ENCODE measurements around the gene RCAN2.

Gene RCAN2

DNA sequence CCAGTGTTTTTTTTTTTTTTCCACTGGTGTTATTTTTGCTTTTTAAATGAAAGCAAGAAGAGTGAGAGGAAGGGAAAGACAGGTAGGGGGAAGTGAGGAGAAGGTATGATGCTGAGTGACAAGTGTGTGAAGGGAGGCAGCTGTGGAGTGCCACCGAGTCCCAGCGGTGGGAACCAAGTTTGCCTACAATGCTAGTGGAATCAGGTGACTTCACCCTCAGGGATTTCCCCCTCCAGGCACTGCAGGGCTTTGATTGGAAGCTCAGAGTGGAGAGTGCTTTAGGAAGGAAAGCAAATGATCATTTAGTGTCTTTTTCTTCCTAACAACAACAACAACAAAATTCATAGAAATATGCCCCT lies 200.0 kb downstream of the RCAN2 start:
- TF ChIP-seq, protein P1, sequence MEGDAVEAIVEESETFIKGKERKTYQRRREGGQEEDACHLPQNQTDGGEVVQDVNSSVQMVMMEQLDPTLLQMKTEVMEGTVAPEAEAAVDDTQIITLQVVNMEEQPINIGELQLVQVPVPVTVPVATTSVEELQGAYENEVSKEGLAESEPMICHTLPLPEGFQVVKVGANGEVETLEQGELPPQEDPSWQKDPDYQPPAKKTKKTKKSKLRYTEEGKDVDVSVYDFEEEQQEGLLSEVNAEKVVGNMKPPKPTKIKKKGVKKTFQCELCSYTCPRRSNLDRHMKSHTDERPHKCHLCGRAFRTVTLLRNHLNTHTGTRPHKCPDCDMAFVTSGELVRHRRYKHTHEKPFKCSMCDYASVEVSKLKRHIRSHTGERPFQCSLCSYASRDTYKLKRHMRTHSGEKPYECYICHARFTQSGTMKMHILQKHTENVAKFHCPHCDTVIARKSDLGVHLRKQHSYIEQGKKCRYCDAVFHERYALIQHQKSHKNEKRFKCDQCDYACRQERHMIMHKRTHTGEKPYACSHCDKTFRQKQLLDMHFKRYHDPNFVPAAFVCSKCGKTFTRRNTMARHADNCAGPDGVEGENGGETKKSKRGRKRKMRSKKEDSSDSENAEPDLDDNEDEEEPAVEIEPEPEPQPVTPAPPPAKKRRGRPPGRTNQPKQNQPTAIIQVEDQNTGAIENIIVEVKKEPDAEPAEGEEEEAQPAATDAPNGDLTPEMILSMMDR (IDR thresholded peaks at IDR 0.05; ENCODE audit: low read depth, low read length, missing control alignments): no peak
- H3K4me3 ChIP-seq (ENCODE audit: low read depth, low read length): no peak overlapping the region
- DNase-seq (ENCODE audit: low read depth): no peak

DNA sequence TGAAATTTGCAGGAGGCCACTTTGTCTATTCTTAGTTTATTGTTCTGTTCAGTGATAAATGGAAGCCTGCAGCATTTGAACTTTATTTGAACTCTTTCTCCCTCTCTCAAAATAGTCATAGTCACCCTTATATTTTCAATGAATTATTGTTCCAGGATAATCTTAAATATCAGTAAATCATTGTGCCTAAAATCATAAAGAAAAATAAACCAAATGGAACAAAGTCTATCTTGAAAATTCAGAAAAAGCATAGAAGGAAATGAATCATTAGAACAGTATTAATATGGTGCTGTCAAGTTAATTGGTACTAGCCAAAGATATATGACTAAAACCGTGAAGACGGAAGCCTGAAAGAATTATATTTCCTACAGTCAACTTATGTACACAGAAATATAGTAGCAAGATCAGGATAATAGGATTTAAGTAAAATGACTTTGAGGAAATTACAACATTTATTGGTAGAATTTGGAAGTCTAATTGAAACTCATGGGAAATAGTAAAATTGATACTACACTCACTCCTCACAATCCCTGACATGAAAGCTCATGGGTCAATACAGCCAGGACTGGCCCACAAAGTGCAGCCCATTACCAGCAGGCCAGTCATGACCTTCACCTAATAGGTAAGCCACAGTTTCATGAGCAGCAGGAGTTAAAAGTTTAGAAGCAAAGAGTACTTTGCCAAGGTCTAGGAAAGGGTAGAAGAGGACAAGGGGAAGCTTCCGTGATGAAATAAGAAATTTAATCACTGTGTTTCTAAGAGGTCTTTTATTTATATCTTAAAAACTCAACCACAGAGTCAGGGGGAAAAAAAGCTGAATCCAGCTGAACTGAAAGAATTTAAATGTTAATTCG lies 200.6 kb downstream of the RCAN2 start:
- TF ChIP-seq, protein P1 (IDR thresholded peaks at IDR 0.05; ENCODE audit: low read depth, low read length, missing control alignments): no peak
- no peak for DNase-seq (ENCODE audit: low read depth)

DNA sequence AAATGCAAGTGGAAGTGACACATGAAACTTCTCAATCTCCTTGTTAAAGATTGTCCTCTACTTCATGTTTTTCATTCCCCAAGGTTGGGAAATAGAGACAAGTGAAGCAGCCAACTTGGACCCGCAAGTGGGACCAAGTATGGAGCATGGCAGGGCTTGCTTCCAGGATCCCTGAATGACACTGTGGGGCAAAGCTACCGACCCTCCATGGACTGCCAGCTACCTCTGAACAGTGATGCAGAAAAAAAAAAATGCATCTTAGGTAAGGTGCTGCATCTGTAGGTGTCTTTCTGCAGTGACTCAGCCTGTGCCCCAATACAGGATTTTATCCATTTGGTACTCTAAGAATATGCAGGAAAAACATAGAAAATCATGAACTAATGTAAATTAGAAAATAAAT lies 201.4 kb downstream of the RCAN2 start:
- no peak overlapping the region for H3K4me3 ChIP-seq (ENCODE audit: low read depth, low read length)
- TF ChIP-seq, protein P1 (IDR thresholded peaks at IDR 0.05; ENCODE audit: low read depth, low read length, missing control alignments): no peak
- DNase-seq (ENCODE audit: low read depth): no peak

More for the DNA sequence above, 200.6 kb downstream of the RCAN2 start:
- no peak overlapping the region for H3K4me3 ChIP-seq (ENCODE audit: low read depth, low read length)

DNA sequence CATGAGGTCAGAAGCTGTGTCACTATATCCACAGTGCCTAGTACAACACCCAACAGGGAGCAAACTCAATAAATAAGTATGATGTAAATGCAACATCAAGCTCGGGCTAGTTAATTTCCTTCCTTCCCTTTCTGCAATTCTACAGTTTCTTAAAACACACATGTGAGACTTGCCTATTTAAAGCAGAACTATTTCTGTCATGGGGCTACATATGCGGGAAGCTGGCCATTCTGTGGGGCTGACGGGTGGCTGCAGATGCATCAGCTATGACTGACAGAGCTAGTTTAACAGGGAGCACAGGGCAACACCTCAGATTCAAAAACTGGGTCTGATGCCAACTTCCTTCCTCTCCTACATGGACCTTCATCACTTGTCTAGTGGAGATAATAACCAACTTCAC lies 202.4 kb downstream of the RCAN2 start:
- H3K4me3 ChIP-seq (ENCODE audit: low read depth, low read length): no peak overlapping the region
- no peak for DNase-seq (ENCODE audit: low read depth)
- TF ChIP-seq, protein P1 (IDR thresholded peaks at IDR 0.05; ENCODE audit: low read depth, low read length, missing control alignments): no peak

DNA sequence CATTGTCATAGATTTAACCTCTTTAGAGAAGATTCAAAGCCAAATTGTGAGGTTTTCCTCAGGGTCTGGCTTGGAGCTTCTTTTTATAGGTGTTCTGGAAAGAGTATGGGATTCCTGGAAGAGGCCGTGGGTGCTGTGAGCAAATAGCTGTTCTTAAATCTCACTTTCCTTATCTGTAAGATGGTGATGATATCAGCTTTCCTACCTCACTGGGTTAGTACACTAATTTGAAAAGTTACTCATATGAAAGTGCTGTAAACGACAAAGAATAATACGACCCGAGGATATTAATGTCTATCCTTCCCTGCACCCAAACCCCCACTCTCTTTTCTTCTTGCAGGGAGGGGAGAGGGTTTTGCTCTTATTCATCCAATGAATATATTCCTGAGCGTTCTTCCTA lies 203.6 kb downstream of the RCAN2 start:
- TF ChIP-seq, protein P1 (IDR thresholded peaks at IDR 0.05; ENCODE audit: low read depth, low read length, missing control alignments): no peak
- DNase-seq (ENCODE audit: low read depth): no peak
- no peak overlapping the region for H3K4me3 ChIP-seq (ENCODE audit: low read depth, low read length)

DNA sequence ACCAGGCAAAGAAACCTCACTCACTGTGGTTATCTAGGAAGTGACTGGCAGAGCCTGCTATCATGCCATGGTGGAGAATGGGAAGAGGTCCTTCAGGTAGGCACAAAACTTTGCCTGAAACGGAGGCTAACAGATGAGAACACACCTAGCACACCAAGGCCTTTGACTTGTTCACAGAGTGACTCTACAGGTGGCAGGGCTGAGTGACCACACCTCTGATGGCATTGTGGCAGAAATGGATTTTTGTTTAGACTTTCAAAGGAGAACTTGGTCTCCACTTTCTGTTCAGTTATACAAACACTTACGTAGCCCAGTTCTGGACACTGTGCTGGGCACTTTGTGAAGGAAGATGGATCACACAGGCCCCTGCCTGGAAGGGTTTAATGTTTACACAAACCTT lies 204.2 kb downstream of the RCAN2 start:
- no peak for DNase-seq (ENCODE audit: low read depth)
- no peak overlapping the region for H3K4me3 ChIP-seq (ENCODE audit: low read depth, low read length)
- TF ChIP-seq, protein P1 (IDR thresholded peaks at IDR 0.05; ENCODE audit: low read depth, low read length, missing control alignments): no peak

DNA sequence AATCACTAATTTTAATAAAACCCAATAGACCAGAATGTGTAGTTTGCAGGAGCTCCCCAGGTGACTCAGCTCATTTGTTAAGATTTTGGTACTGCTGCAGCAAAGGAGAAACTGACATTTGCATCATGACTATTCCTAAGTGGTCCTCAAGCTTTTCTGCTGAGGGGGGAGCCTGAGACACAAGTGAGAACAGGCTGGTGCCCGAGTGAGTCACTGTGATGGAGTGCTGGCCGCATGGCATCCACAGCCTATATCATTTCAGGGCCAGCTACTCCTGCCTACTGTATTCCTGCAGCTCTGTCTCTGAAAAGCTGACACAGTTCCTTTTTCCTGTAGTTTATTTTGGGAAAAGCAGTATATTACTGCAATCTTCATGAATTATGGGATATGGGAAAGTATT lies 206.8 kb downstream of the RCAN2 start:
- no peak overlapping the region for H3K4me3 ChIP-seq (ENCODE audit: low read depth, low read length)
- TF ChIP-seq, protein P1 (IDR thresholded peaks at IDR 0.05; ENCODE audit: low read depth, low read length, missing control alignments): no peak
- DNase-seq (ENCODE audit: low read depth): no peak
